Measurements from ENCODE around the gene GCHFR. TPM values are rescaled to one million over a fixed set of nuclear protein-coding genes. Genes with fewer than 3 reads are reported as not detected.

Gene GCHFR
- total RNA-seq, result 1.6 to 2.4 TPM (median 1.9 TPM) in 3 replicates
- long read RNA-seq, partial matches to known transcripts, result 0 of 3 reads
- long read RNA-seq, other reads (novel, unspliced or antisense), result 0 of 3 reads

GRCh38 chr15:40763801-40764628 lies at the start of gene GCHFR:
Gene GCHFR (plus strand): TSS chr15:40764068. CDS start chr15:40764181, 113 bp downstream.
- H3K9me3 Mint-ChIP-seq (ENCODE audit: low read depth), result no peaks in the 10 kb centered on the region
- no peak for DNase-seq (ENCODE audit: low spot score)

DNA sequence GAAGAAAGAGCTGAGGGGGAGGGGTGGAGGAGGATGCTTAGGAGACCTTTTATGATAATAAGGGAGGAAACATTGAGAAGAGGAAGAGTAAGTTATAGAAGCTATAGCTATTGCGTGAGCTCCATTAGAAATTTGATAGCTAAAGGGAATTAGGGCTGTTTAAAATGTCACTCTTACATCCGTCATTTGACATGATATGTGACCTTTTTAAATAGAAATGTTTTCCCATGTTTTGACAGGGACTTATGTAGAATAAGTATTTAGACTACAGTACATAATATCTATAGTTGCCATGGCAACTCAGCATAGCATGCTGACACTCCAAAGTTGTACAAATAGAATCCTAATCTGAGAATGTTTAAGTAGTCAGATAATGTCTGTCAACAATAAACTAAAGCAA lies 49.7 kb upstream of the GCHFR start:
- Mint-ChIP-seq H3K27me3 (ENCODE audit: low read depth) (no peaks in the 10 kb centered on the region), H3K36me3 (ENCODE audit: low read depth) (peaks cover 14% of the 10 kb centered on the region), H3K4me1 (ENCODE audit: low read depth) (no peaks in the 10 kb centered on the region), H3K9me3 (ENCODE audit: low read depth) (no peaks in the 10 kb centered on the region), H3K27ac (ENCODE audit: unreplicated experiment) (no peak overlapping the region), H3K4me3 (ENCODE audit: unreplicated experiment) (no peak overlapping the region)
- TF ChIP-seq CTCF (IDR thresholded peaks at IDR 0.05), result no peak
- no peak for DNase-seq (ENCODE audit: low spot score)

More at GRCh38 chr15:40763801-40764628, at the start of gene GCHFR:
- Mint-ChIP-seq H3K27ac (ENCODE audit: unreplicated experiment) (peak within 1 kb of the TSS; percentile 69), H3K4me3 (ENCODE audit: unreplicated experiment) (peak within 1 kb of the TSS; percentile 75), H3K27me3 (ENCODE audit: low read depth) (peaks cover 3% of the 10 kb centered on the region), H3K4me1 (ENCODE audit: low read depth) (peaks cover 39% of the 10 kb centered on the region), H3K36me3 (ENCODE audit: low read depth) (no peaks in the 10 kb centered on the region)
- TF ChIP-seq CTCF (IDR thresholded peaks at IDR 0.05), result peak; percentile 70

DNA sequence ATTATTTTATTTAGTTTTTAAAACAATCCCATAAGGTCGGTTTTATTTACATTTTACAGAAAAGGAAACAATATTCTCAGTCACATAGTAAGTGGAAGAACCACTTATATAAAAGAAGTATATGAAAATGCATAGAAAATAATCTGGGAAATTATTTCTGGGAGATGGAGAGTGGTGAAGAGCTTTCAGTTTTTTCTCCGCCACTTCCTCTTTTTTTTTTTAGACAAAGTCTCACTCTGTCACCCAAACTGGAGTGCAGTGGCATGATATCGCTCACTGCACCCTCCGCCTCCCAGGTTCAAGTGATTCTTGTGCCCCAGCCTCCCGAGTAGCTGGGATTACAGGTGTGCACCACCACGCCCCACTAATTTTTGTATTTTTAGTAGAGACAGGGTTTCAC lies 47.7 kb upstream of the GCHFR start:
- TF ChIP-seq CTCF (IDR thresholded peaks at IDR 0.05), result no peak
- Mint-ChIP-seq H3K4me1 (ENCODE audit: low read depth) (no peaks in the 10 kb centered on the region), H3K9me3 (ENCODE audit: low read depth) (no peaks in the 10 kb centered on the region), H3K27me3 (ENCODE audit: low read depth) (no peaks in the 10 kb centered on the region), H3K4me3 (ENCODE audit: unreplicated experiment) (no peak overlapping the region), H3K27ac (ENCODE audit: unreplicated experiment) (no peak overlapping the region), H3K36me3 (ENCODE audit: low read depth) (peaks cover 5% of the 10 kb centered on the region)
- no peak for DNase-seq (ENCODE audit: low spot score)

GRCh38 chr15:40721701-40722100 lies 42.2 kb upstream of the GCHFR start:
- no peaks in the 10 kb centered on the region for H3K9me3 Mint-ChIP-seq (ENCODE audit: low read depth)
- H3K27ac Mint-ChIP-seq (ENCODE audit: unreplicated experiment), result no peak overlapping the region
- no peaks in the 10 kb centered on the region for H3K27me3 Mint-ChIP-seq (ENCODE audit: low read depth)
- H3K4me3 Mint-ChIP-seq (ENCODE audit: unreplicated experiment), result no peak overlapping the region
- no peak for TF ChIP-seq CTCF (IDR thresholded peaks at IDR 0.05)
- no peaks in the 10 kb centered on the region for H3K4me1 Mint-ChIP-seq (ENCODE audit: low read depth)
- no peak for DNase-seq (ENCODE audit: low spot score)
- H3K36me3 Mint-ChIP-seq (ENCODE audit: low read depth), result peaks cover 3% of the 10 kb centered on the region

- H3K9me3 Mint-ChIP-seq (ENCODE audit: low read depth), result no peaks in the 10 kb centered on the region
- H3K4me1 Mint-ChIP-seq (ENCODE audit: low read depth), result no peaks in the 10 kb centered on the region
- H3K4me3 Mint-ChIP-seq (ENCODE audit: unreplicated experiment), result no peak overlapping the region
- TF ChIP-seq CTCF (IDR thresholded peaks at IDR 0.05), result no peak
- no peak for DNase-seq (ENCODE audit: low spot score)
- H3K27ac Mint-ChIP-seq (ENCODE audit: unreplicated experiment), result no peak overlapping the region
- peaks cover 3% of the 10 kb centered on the region for H3K36me3 Mint-ChIP-seq (ENCODE audit: low read depth)
- no peaks in the 10 kb centered on the region for H3K27me3 Mint-ChIP-seq (ENCODE audit: low read depth)
Measured at GRCh38 chr15:40722354-40722753, 41.5 kb upstream of the GCHFR start.

Measured in chondrocyte (in vitro differentiated cells).